H54 (cell line): ENCODE data around the gene DNMT3A.

ENCODE experiments used
- DNase-seq: peaks from one replicate; pipeline ENCODE4 v3.0.0; 2011; ENCODE audit warnings: low spot score, mixed read lengths; ENCODE audit not compliant: insufficient read length
- FAIRE-seq: peaks from 3 replicates; lab custom pipeline; 2011; peaks lifted over from hg19 to GRCh38; lab: Jason Lieb, UNC
- POLR2A ChIP-seq: IDR thresholded peaks from 2 replicates; pipeline ENCODE4 v1.6.1; 2011; ENCODE audit warnings: low read depth, mild to moderate bottlenecking, low read length

The DNMT3A gene

DNA sequence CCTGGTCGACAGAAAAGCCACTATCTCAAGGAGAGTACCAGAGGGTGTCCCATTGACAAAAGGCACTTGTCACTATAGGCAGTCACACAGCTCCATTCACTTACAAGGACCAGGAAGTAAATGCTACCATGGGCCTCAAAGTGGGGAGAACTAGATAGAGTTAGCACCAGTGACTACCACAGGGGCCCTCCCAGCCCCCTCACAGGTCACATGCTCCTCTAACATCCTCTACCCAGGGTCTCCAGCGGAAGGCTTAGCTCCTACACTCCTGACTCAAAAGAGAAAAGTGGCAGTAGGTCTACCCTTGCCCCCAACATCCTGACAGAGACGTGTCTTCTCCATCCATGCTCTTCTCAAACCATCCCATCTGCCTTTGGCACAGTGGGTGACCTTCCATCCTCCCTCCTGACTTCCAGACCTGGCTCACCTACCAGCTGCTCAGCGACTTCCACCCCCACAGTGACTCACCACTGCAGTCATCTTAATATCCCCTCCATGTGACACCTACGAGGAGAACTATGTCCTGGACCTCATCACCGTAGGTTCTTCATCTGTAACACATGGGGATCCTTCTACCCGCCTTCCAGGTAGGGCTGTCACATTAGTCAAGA is 5.6 kb upstream of the DNMT3A start:
- no peak for TF ChIP-seq POLR2A
- no peak for FAIRE-seq
- DNase-seq, result peak; percentile 66

DNA sequence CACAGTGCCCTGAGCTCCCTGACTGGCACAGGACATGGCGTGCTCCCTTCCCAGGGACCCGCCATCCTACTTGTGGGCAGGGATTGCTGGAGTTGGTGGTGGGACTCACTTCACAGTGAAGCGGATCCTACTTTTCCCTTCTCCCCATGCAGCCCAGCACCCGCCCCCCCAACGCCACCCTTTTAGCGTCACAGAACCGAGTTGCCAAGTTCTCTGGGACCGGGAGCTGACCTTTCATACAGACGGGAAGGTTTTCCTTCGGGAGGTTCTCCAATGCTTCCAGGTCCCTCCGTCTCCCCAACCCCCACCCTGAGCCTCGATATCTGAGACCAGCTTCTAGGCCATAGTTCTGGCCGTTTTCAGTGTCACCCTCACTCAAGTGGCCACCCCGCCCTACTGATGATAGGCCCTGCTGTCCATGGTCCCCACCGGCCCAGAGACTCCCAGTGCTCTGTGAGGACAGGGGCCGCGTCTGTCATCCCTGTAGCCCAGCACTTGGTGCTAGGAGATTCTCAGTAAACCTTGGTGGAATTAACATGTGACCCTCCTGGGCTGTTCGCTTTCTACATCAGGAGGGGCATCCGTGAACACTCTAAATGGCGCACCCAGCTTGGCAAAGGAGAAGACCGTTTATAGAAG is 1.6 kb upstream of the DNMT3A start:
- DNase-seq (no peak), FAIRE-seq (no peak)
- no peak for TF ChIP-seq POLR2A

DNA sequence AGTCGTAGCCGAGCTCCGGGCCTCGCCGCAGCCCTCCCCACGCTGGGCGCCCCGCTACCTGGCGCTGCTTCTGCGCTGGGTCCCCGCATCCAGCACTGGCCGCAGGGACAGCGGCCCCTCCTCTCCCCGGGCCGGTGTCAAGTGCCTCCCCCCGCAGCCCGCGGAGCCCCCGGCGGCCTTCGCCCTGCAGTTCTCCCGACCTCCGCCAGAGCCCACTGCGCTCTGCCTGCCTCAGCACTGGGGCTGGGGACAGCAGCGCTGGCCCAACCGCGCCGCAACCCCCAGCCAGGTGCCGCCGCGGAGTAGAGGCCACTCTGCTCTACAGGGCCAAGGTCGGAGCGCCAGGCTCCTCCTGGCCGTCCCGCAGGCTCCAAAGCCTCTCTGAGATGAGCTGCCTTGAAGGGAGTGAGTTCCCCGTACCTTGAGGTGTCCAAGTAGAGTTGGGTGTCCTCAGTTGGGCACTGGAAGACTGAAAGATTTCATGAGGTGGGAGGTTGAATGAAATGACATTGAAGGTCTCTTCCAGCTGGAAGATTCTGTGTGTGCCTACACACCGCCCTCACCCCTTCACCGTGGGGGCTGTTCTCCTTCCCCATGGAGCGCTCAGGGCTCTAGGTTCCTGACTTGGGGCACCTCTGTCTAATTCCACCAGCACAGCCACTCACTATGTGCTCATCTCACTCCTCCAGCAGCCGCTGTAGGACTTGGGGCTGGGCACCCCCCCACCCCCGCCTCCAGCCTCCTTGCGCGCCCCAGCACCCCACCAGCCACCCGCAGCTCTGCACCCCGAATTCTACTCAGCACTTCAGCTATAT is 854 bp upstream of the DNMT3A start:
- FAIRE-seq (no peak), DNase-seq (peak; percentile 72)
- no peak for TF ChIP-seq POLR2A

DNA sequence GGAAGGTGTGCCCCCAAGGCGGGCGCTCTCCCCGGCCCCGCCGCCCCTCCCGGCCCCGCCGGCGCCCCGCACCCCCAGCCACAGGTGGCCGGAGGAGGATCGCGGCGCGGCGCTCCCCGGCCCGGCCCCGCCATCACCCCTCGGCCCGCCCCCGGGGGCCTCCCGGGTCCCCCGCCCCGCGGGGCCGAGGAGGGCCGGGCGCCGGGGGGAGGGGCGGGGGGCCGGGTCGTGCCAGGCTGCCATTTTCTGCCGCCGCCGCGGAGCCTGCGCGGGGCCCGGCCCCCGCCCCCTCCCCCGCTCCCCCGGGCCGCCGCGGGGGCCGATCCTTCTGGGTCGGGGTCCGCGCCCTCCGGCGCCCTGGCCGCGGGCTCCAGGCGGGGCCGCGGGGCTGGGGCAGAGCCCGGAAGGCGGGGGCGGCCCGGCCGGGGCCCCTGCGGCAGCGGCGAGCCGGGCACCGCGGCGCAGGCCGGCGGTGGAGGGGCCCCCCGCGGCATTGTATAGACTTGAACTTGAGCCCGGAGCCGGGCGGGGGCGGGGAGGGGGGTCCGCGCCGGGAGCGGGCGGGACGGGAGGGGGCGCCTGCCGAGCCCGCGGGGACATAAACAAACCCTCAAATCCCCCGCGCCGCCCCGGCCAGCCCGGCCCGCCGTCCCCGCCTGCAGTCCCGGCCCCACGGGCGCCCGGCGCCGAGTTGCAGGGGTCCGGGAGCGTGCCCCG is 556 bp downstream of the DNMT3A start:
- FAIRE-seq, result no peak
- no peak for TF ChIP-seq POLR2A
- peak; percentile 50 for DNase-seq

DNA sequence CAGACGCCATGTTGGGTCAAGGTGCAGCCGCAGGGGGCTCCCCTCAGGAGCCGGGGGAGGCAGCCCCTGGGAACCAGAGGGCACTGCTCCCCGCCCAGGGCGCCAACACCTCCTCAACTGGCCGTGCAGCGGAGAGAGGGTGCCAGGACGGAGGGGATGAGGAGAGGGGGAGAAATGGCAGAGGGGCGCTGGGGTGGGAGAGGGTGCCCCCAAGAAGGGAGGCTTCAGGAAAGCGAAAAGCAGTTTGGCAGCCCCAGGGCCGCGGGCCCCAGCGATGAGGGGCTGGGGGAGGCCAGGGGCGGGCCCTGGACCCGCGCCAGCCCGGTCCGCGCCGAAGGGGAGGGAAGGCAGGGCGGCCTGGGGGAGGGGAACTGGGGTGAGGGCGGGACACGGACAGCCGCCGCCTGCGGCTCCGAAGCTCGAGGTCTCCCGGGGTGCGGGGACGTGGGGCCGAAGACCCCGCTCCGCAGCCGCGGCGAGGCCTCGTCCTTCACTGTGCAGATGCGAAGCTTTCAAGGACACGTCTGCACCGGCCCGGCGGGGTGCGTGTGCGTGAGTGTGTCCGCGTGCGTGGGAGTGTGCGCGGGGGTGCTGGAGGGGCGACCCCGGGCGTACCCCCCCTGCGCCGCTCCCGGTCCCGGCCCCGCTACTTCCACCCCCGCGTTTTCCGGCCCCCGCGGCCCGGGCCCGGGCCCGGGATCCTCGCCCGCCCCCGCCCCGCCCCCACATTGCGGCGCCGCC is 1.4 kb downstream of the DNMT3A start:
- TF ChIP-seq POLR2A, result no peak
- FAIRE-seq (no peak), DNase-seq (no peak)

DNA sequence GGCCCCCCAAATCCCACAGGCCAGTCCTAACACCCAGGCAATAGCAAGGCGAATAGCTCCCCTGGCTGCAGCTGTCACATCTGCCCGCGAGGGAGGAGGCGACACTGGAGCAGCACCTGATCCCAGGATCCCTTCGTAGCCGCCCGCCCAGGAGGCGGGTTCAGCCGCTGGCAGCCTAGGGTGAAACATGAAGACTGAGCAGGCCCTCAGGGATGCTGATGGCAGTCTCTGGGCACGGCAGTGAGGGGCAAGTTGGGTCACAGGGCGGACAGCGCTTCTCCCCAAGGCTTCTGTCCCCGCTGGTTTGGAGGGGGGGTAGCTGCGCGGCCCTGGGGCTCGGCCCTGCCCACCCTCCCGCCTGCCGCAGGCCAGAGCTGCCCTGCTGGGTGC is 1.9 kb downstream of the DNMT3A start:
- no peak for DNase-seq
- FAIRE-seq, result no peak
- TF ChIP-seq POLR2A, result no peak

DNA sequence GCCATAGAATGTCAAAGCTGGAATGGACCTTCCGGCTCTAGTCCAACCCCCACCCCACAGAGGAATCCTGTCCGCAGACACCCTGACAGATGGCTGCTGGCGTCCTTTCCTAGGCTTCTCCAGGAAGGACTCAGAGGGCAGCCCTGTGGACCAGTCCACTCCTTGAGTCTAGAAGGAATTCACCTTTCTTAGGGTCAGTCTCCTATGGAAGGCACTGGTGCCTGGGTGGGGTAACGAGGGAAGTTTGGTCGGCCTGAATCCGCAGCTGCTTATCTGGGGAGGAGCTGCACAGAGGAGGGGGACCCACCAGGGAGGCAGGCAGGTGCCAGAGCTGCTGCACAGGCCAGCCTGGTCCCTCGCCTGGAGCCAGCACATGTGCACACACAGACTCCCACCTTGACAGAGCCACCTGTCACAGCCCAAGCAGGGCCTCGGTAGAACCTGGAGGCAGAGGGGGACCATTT is 2.5 kb downstream of the DNMT3A start:
- FAIRE-seq, result no peak
- no peak for TF ChIP-seq POLR2A
- DNase-seq, result no peak

DNA sequence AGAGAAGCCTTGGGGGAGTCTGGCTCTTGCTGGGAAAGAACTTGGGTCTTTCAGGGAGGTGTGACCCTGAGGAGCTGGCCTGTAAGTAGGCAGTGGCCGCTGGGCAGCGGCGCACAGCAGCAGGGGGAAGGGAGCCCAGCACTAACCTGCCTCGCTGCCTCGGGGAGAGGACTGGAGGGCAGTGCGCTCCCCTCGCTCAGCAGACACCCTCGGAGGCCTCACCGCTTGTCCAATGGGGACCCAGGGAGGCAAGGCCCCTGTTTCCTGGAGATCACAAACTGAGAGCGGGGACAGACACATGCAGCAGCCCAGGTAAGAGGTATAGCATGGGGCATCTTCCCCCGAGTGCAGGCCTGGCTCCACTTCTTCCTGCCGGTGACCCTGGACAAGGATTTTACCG is 3.3 kb downstream of the DNMT3A start:
- TF ChIP-seq POLR2A, result no peak
- FAIRE-seq (no peak), DNase-seq (no peak)

DNA sequence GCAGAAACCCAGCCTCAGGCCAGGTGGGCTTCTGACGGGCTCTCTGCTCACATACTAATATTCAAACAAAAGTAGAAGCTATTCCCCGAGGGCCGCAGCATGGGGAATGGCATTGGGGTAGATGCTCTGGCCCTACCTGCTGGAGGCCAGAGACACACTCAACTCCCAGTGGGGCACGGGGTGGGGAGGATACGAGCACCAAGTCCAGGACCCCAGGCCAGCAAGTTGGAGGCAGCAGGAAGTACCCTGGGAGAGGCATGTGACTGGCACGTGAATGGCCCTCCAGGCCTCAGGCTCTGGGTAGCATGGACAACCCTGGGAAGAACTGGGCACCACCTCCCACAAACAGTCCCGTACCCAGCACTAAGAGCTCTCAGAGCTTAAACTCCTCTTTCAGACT is 3.8 kb downstream of the DNMT3A start:
- no peak for DNase-seq
- FAIRE-seq, result no peak
- TF ChIP-seq POLR2A, result no peak

DNA sequence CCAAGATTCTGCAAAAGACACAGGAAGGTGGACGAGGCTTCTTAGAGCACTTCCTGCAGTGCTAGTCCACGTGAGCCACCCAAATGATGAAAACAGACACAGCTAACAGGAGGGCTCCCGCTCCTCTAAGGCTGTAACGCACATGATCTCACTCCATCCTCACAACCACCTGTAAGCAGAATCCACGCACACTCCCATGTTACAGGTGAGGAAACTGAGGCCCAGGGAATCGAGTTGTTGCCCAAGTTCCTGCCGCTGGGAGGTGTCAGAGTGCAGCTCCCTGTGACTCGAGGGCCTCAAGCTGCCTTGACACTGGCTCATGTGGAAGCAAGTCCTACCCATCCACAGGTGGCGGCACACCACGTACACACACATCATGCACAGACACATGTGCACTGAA is 4.4 kb downstream of the DNMT3A start:
- no peak for DNase-seq
- no peak for FAIRE-seq
- TF ChIP-seq POLR2A, result no peak

DNA sequence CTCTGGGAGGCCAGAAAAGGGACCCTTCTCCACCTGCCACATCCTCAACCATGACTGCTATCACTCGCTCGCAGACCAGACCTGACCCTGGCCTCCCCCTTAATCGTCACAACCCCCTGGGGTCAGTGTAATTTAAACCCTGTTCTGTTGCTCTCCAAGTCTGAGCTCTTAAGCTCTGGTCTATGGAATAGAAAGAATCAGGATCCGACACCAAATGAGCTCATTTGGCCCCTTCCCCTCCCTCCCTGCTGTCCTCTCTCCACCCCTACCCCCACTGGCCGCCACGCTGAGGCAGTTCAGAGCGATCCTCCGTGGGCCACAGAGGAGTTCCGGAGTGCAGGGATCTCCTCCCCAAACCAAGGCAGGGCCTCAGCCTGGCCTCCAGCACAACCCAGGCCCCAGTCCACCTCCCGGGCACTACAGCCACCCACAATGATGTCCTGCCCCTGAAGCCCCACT is 5.3 kb downstream of the DNMT3A start:
- TF ChIP-seq POLR2A, result no peak
- FAIRE-seq (no peak), DNase-seq (no peak)

DNA sequence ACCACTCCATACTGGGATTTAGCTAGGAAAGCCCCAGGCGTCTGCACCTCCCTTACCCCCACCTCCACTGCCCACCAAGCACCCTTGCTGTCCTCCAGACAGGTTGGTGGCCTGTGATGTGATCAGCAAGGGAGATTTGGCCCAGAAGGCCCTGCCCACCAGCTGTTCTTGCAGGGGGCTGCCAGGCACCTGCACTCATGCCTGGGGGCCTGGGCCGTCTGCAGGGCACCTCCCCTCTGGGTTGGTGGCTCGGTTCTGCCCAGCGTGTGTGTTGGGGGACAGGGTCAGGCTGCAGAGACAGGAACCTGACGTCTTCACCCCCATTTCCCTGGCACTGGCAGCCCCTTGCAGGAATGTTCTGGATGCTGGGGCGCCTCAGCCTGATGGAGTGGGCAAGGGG is 5.8 kb downstream of the DNMT3A start:
- FAIRE-seq (no peak), DNase-seq (no peak)
- TF ChIP-seq POLR2A, result no peak

DNA sequence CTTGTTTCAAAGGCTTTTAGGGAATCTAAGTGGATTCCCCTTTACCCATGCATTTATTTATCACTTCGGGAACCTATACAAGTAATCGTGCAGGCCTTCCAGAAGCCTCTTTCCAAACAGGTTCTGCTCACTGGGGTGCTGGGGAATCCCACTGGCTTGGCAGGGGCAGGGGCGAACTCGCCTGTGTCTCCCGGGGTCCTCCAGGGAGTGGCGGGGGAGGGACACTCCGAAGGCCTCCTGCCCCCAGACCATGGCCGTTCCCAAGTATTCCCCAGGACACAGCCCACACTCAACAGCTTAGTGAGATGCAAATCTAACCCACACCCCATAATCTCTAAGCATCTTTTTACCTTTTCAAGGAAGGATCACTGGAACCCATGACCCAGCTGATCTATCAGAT is 6.5 kb downstream of the DNMT3A start:
- DNase-seq (no peak), FAIRE-seq (no peak)
- TF ChIP-seq POLR2A, result no peak
